Transverse colon (tissue), 4 donors: ENCODE measurements around the gene C1orf174.

Experiments used
- EP300 ChIP-seq: sonication (generic); formaldehyde crosslinking; IDR thresholded peaks from one replicate; pipeline ENCODE4 v1.6.1; 2017; ENCODE audit warnings: antibody characterized with exemption, low read depth
- POLR2A ChIP-seq: fragments of 450-650 bp; IDR thresholded peaks from one replicate; pipeline ENCODE4 v1.6.1; 2016; ENCODE audit warnings: antibody characterized with exemption, mild to moderate bottlenecking, moderate library complexity
- POLR2AphosphoS5 ChIP-seq, 3 donors: sonication (generic); formaldehyde crosslinking; IDR thresholded peaks; one replicate each; pipeline ENCODE4 v1.6.1; 2016; ENCODE audit warnings: antibody characterized with exemption in 3 of 3
- TF ChIP-seq, protein P1 (sequence below), 5 experiments: fragments of 200-600 bp in 3 of 5; fragments of 450-650 bp in 2 of 5; sonication (generic) in 3 of 5; IDR thresholded peaks; 1 replicate in 2 of 5; 2 replicates in 3 of 5; pipeline ENCODE4 v1.5.1; 2016 to 2017; ENCODE audit warnings: antibody characterized with exemption in 5 of 5, inconsistent platforms in 3 of 5, mild to moderate bottlenecking in 2 of 5, moderate library complexity in 1 of 5

DNA sequence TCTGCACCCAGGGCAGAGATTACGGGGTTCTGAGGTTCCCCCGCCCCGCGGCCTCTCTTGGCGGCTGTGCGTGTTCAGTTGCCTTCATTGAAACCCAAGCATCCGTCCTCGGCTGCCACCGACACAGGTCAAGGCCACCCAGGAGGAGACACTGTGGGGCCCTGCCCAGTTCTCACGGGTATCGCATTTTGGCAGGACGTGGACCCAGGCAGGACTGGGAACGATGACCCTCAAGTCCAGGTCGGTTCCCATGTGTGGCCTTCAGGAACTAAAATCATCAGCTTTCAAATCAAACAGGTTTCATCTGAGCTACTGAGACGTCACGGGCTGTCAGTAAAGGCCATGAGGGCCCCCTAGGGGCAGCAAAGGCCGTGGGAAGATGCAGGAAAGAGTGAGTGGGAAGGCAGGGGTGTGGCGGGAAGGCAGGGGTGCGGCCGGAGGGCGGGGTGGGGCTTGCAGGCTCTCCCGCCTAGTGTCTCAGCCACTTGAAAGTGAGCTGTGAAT is 7.0 kb upstream of the C1orf174 start:
- TF ChIP-seq EP300 (no peak), POLR2AphosphoS5 (IDR thresholded peaks at IDR 0.05) (no peak), POLR2A (no peak)
- TF ChIP-seq, protein P1, sequence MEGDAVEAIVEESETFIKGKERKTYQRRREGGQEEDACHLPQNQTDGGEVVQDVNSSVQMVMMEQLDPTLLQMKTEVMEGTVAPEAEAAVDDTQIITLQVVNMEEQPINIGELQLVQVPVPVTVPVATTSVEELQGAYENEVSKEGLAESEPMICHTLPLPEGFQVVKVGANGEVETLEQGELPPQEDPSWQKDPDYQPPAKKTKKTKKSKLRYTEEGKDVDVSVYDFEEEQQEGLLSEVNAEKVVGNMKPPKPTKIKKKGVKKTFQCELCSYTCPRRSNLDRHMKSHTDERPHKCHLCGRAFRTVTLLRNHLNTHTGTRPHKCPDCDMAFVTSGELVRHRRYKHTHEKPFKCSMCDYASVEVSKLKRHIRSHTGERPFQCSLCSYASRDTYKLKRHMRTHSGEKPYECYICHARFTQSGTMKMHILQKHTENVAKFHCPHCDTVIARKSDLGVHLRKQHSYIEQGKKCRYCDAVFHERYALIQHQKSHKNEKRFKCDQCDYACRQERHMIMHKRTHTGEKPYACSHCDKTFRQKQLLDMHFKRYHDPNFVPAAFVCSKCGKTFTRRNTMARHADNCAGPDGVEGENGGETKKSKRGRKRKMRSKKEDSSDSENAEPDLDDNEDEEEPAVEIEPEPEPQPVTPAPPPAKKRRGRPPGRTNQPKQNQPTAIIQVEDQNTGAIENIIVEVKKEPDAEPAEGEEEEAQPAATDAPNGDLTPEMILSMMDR (IDR thresholded peaks at IDR 0.05): no peak
